SK-N-SH (cell line): Measurements from ENCODE around the gene MAPK8IP1. TPM values are rescaled to one million over a fixed set of nuclear protein-coding genes. Genes with fewer than 3 reads are reported as not detected.

Experiments used
- CTCF ChIA-PET: fragments of 300-600, 350-600 bp; formaldehyde crosslinking; extraction: SDS; loops from one replicate; lab custom pipeline; 2021; lab: Yijun Ruan, JAX
- POLR2A ChIA-PET: fragments of 350-600 bp; sonication (Branson Sonifier 250); formaldehyde crosslinking; extraction: SDS; loops from one replicate; lab custom pipeline; 2020; ENCODE audit warnings: antibody characterized with exemption, inconsistent platforms; lab: Yijun Ruan, JAX
- DNase-seq: peaks from one replicate; pipeline ENCODE4 v3.0.0; 2012
- H2AFZ ChIP-seq: fragments of 200-600 bp; sonication (generic); 2 replicates; pipeline ENCODE4 v1.8.1; 2016; ENCODE audit warnings: antibody characterized with exemption, mild to moderate bottlenecking, low read depth
- H3F3A ChIP-seq: fragments of 200-600 bp; sonication (generic); replicated peaks from 2 replicates; pipeline ENCODE3; 2016; ENCODE audit warnings: antibody characterized with exemption, mild to moderate bottlenecking; ENCODE audit not compliant: insufficient read depth
- H3K27ac ChIP-seq, 2 experiments: fragments of 200-500 bp in 1 of 2; fragments of 200-600 bp in 1 of 2; sonication (Bioruptor generic) in 1 of 2; sonication (generic), shearing (Covaris generic) in 1 of 2; 2 replicates each; pipeline versions ENCODE4 v1.5.1 to v1.6.1; 2014 to 2016; ENCODE audit warnings: low read depth in 2 of 2, inconsistent platforms in 1 of 2, low read length in 1 of 2, mild to moderate bottlenecking in 1 of 2, mixed read lengths in 1 of 2
- H3K27me3 ChIP-seq: fragments of 200-600 bp; sonication (generic), shearing (Covaris generic); 2 replicates; pipeline ENCODE4 v1.6.1; 2016; ENCODE audit warnings: mixed run types; ENCODE audit not compliant: insufficient read depth
- H3K36me3 ChIP-seq, 2 experiments: fragments of 200-500 bp in 1 of 2; fragments of 200-600 bp in 1 of 2; sonication (Bioruptor generic) in 1 of 2; sonication (generic) in 1 of 2; replicated peaks in 1 of 2; 2 replicates each; pipeline versions ENCODE3 to v1.5.1; 2014 to 2016; ENCODE audit warnings: low read length in 1 of 2, mild to moderate bottlenecking in 1 of 2; ENCODE audit not compliant: insufficient read depth in 2 of 2, control insufficient read depth in 1 of 2
- H3K4me1 ChIP-seq, 2 experiments: fragments of 200-500 bp in 1 of 2; fragments of 200-600 bp in 1 of 2; sonication (Bioruptor generic) in 1 of 2; sonication (generic), shearing (Covaris generic) in 1 of 2; 2 replicates each; pipeline versions ENCODE4 v1.5.1 to v1.6.1; 2014 to 2016; ENCODE audit warnings: low read depth in 1 of 2, low read length in 1 of 2, mixed run types in 1 of 2; ENCODE audit not compliant: insufficient read depth in 2 of 2, control insufficient read depth in 1 of 2
- H3K4me2 ChIP-seq: fragments of 200-600 bp; sonication (generic), shearing (Covaris generic); 2 replicates; pipeline ENCODE4 v1.6.1; 2017; ENCODE audit warnings: mixed run types
- H3K4me3 ChIP-seq, 2 experiments: fragments of 200-500 bp in 1 of 2; fragments of 200-600 bp in 1 of 2; sonication (Bioruptor generic) in 1 of 2; sonication (generic), shearing (Covaris generic) in 1 of 2; 2 replicates each; pipeline versions ENCODE4 v1.5.1 to v1.8.1; 2014 to 2016; ENCODE audit warnings: low read depth in 2 of 2, inconsistent platforms in 1 of 2, low read length in 1 of 2, mild to moderate bottlenecking in 1 of 2, mixed read lengths in 1 of 2, moderate library complexity in 1 of 2
- H3K79me2 ChIP-seq: fragments of 200-600 bp; sonication (generic); 2 replicates; pipeline ENCODE4 v1.8.1; 2017; ENCODE audit warnings: mild to moderate bottlenecking; ENCODE audit not compliant: insufficient read depth
- H3K9ac ChIP-seq: fragments of 200-600 bp; sonication (generic); 2 replicates; pipeline ENCODE4 v1.6.1; 2017; ENCODE audit warnings: mixed run types
- H3K9me2 ChIP-seq: fragments of 200-600 bp; sonication (generic); 2 replicates; pipeline ENCODE4 v1.6.1; 2017; ENCODE audit warnings: mixed run types
- H3K9me3 ChIP-seq: fragments of 200-600 bp; sonication (generic); 2 replicates; pipeline ENCODE4 v1.6.1; 2017; ENCODE audit warnings: mixed run types, mild to moderate bottlenecking, moderate library complexity
- H4K20me1 ChIP-seq: fragments of 200-600 bp; sonication (generic); 2 replicates; pipeline ENCODE4 v1.6.1; 2017; ENCODE audit warnings: mild to moderate bottlenecking, mixed run types; ENCODE audit not compliant: insufficient read depth
- ELF1 ChIP-seq: IDR thresholded peaks from 2 replicates; pipeline ENCODE4 v1.4.0; 2012
- FOXJ3 ChIP-seq: sonication (generic); formaldehyde crosslinking; IDR thresholded peaks from 2 replicates; pipeline ENCODE4 v1.5.1; 2020; ENCODE audit warnings: mild to moderate bottlenecking, missing genetic modification reagents
- NRF1 ChIP-seq: IDR thresholded peaks from 2 replicates; pipeline ENCODE4 v1.6.1; 2012; ENCODE audit warnings: low read depth, mild to moderate bottlenecking, low read length
- RXRA ChIP-seq: IDR thresholded peaks from 2 replicates; pipeline ENCODE4 v1.4.0; 2012; ENCODE audit warnings: low read depth, mild to moderate bottlenecking, borderline replicate concordance
- USF1 ChIP-seq: IDR thresholded peaks from 2 replicates; pipeline ENCODE4 v1.4.0; 2012; ENCODE audit warnings: low read depth, borderline replicate concordance
- ZBTB33 ChIP-seq: IDR thresholded peaks from 2 replicates; pipeline ENCODE4 v1.4.0; 2012; ENCODE audit warnings: low read depth, borderline replicate concordance
- WGBS: methylation state at CpG from one replicate; pipeline ENCODE4 v1.1.6; 2017; ENCODE audit warnings: low lambda C conversion rate; 5-methylcytosine and 5-hydroxymethylcytosine counted together
- polyA plus RNA-seq, 3 experiments: library from polyadenylated mRNA; depleted of rRNA; stranded (reverse); fragments of >200 nt; gene quantifications; 2 replicates each; pipeline ENCODE4 v1.2.3, GENCODE V29; 2012
- TF ChIP-seq, protein P1 (sequence below): IDR thresholded peaks from 2 replicates; pipeline ENCODE4 v1.4.0; 2012; ENCODE audit warnings: low read depth
- TF ChIP-seq, protein P2 (sequence below): fragments of 150-350 bp; IDR thresholded peaks from 2 replicates; pipeline ENCODE4 v1.6.1; 2017; ENCODE audit warnings: antibody characterized with exemption, low read length, low read depth, borderline replicate concordance

Gene MAPK8IP1
- polyA plus RNA-seq, 1 of the 3 experiments (the other 2 are of a cell fraction), result 12.5 TPM

DNA sequence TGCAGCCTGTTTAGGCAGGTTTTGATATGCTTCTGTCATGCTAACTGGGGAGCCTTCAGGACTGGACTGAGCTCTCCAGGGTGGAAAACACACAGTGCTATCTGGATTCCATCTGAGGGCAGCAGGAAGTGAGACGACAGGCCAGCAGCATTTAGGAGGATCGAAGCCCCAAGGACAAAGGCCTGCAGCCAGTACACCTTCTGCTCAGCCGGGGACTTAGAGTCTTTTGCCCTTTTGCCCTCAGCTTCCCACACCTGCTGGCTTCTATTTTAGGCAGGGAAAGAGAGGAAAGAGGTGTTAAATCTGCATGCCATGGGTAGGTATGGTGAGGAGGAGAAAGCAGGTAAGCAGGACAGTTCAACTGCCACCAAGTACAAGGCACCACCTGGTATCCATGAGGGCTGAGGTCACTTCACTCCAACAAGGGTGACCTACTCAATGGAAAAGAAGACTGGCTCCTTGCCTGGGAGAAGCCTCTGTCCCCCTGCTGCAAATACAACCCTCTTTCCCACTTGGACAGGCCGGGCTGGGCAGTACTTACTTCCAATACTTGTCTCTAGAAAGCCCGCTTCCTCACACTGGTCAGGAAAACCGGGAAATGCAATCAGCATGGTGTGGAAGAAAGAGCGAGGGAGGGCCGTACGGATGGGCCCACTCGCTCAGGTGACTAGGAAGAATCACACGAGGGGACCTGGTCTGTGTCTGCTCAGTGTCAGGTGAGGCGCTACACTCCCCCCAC is 49.3 kb downstream of the MAPK8IP1 start:
- Histone ChIP-seq H3K27ac (no peak overlapping the region; a peak in 1 of 4 replicates), H3K36me3 (peaks cover 22 to 51% of the 10 kb centered on the region in 2 experiments), H3K9me3 (no peaks in the 10 kb centered on the region), H2AFZ (no peak overlapping the region), H3F3A (no peaks in the 10 kb centered on the region), H4K20me1 (no peaks in the 10 kb centered on the region), H3K4me3 (no peak overlapping the region)
- CTCF ChIA-PET, result interaction anchor here (2.0 kb wide), 1 partner anchor 30 kb away, joined by 8 read pairs; no protein-coding TSS in a partner anchor
- no peak for DNase-seq
- no peak for TF ChIP-seq RXRA
- TF ChIP-seq ZBTB33, result no peak
- TF ChIP-seq NRF1, result no peak
- TF ChIP-seq ELF1, result no peak
- no peak for TF ChIP-seq USF1
- TF ChIP-seq, protein P1, sequence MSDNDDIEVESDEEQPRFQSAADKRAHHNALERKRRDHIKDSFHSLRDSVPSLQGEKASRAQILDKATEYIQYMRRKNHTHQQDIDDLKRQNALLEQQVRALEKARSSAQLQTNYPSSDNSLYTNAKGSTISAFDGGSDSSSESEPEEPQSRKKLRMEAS, result no peak
- TF ChIP-seq FOXJ3 (CRISPR knock-in tag), result no peak
- TF ChIP-seq, all 33 proteins: peak for 0
- H3K27me3 ChIP-seq, result no peaks in the 10 kb centered on the region
- no peak overlapping the region for H3K9ac ChIP-seq
- H3K4me1 ChIP-seq, result peaks cover 0 to 5% of the 10 kb centered on the region in 2 experiments; a peak in 1 of 4 replicates
- H3K4me2 ChIP-seq, result no peak overlapping the region
- WGBS, result 82% methylated on average over 11 of the region's 12 CpGs
- H3K9me2 ChIP-seq, result no peaks in the 10 kb centered on the region
- POLR2A ChIA-PET, result interaction anchor here (0.7 kb wide), 1 partner anchor 74 kb away, joined by 3 read pairs; no protein-coding TSS in a partner anchor
- no peaks in the 10 kb centered on the region for H3K79me2 ChIP-seq

- H3K4me3 ChIP-seq, result no peak overlapping the region
- ChIA-PET CTCF (interaction anchor here (0.9 to 2.0 kb wide), 3 partner anchors 13 to 63 kb away, joined by 3 to 8 read pairs (median 5); no protein-coding TSS in a partner anchor), POLR2A (no interaction called here)
- H3K4me1 ChIP-seq, result no peaks in the 10 kb centered on the region; a peak in 1 of 4 replicates
- H3K4me2 ChIP-seq, result no peak overlapping the region
- H3K27me3 ChIP-seq, result no peaks in the 10 kb centered on the region
- H3K36me3 ChIP-seq, result peaks cover 22 to 51% of the 10 kb centered on the region in 2 experiments
- H3K9me2 ChIP-seq, result no peaks in the 10 kb centered on the region
- WGBS, result 91% methylated on average over 7 of the region's 8 CpGs
- H2AFZ ChIP-seq, result no peak overlapping the region
- no peak for DNase-seq
- H3K9ac ChIP-seq, result no peak overlapping the region
- no peak for TF ChIP-seq FOXJ3 (CRISPR knock-in tag)
- TF ChIP-seq, protein P2, sequence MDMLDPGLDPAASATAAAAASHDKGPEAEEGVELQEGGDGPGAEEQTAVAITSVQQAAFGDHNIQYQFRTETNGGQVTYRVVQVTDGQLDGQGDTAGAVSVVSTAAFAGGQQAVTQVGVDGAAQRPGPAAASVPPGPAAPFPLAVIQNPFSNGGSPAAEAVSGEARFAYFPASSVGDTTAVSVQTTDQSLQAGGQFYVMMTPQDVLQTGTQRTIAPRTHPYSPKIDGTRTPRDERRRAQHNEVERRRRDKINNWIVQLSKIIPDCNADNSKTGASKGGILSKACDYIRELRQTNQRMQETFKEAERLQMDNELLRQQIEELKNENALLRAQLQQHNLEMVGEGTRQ, result no peak
- H3F3A ChIP-seq, result no peaks in the 10 kb centered on the region
- no peaks in the 10 kb centered on the region for H3K79me2 ChIP-seq
- no peaks in the 10 kb centered on the region for H3K9me3 ChIP-seq
- no peak overlapping the region for H3K27ac ChIP-seq
- no peaks in the 10 kb centered on the region for H4K20me1 ChIP-seq
These were observed 50.1 kb downstream of the MAPK8IP1 start for GRCh38 chr11:45935349-45936064.
